PFSK-1 (cell line): ENCODE results near the gene WDR54.

Experiments
- POLR2AphosphoS5 ChIP-seq: IDR thresholded peaks from 2 replicates; pipeline ENCODE4 v1.6.1; 2012; ENCODE audit warnings: low read depth, mild to moderate bottlenecking, control low read depth, low read length, moderate library complexity
- REST ChIP-seq, 2 experiments: IDR thresholded peaks; 2 replicates each; pipeline versions ENCODE4 v1.6.1 to v1.8.0; 2011 to 2012; ENCODE audit warnings: low read depth in 2 of 2, low read length in 2 of 2, control low read depth in 1 of 2, inconsistent platforms in 1 of 2, mild to moderate bottlenecking in 1 of 2, moderate library complexity in 1 of 2; ENCODE audit not compliant: insufficient read depth in 1 of 2
- SIN3A ChIP-seq: IDR thresholded peaks from 2 replicates; pipeline ENCODE4 v1.6.1; 2012; ENCODE audit warnings: mild to moderate bottlenecking, low read length, moderate library complexity, borderline replicate concordance; ENCODE audit not compliant: insufficient read depth

DNA sequence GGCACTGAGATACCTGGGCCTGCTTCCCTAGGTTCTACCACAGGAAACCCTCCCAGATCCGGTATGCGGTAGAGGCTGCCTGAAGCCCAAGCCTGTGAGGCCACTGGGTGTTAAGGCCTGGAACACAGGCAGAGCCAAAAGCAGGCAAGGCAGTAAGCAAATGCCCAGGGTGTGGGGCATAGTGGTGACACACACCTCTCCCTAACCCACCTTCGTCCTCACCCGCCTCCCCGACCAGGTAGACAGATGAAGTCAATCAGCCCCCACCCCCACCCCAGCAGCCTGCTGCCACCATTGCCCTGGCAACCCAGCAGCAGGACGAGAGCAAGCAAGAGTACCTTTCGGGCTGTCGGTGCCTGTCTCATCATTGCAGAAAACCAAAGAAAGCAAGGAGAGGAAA lies 47.5 kb upstream of the WDR54 start:
- no peak for TF ChIP-seq POLR2AphosphoS5
- no peak for TF ChIP-seq SIN3A
- TF ChIP-seq REST (IDR thresholded peaks at IDR 0.05; ENCODE audit: insufficient read depth in 1 of 2, low read depth in 2 of 2, low read length in 2 of 2): no peak
